HepG2 (cell line): ENCODE measurements around the gene P2RY6. TPM values are rescaled to one million over a fixed set of nuclear protein-coding genes. Genes with fewer than 3 reads are reported as not detected.

Experiments used
- CEBPB ChIP-seq: IDR thresholded peaks from 2 replicates; pipeline ENCODE4 v1.6.1; 2011; ENCODE audit warnings: low read depth, low read length, improper control_type of control experiment, borderline replicate concordance
- GLMP ChIP-seq: sonication (generic); formaldehyde crosslinking; IDR thresholded peaks from 2 replicates; pipeline ENCODE4 v1.9.0; 2021; ENCODE audit warnings: missing genetic modification reagents, mild to moderate bottlenecking, borderline replicate concordance
- NONO ChIP-seq, 2 experiments: fragments of 450-650 bp in 1 of 2; sonication (generic) in 1 of 2; formaldehyde crosslinking in 1 of 2; IDR thresholded peaks in 1 of 2; conservative IDR thresholded peaks in 1 of 2; 2 replicates each; pipeline versions ENCODE4 v1.6.1 to v1.8.0; 2017 to 2022; ENCODE audit warnings: mild to moderate bottlenecking in 1 of 2, missing genetic modification reagents in 1 of 2, moderate library complexity in 1 of 2
- RAD21 ChIP-seq: fragments of 450-650 bp; formaldehyde crosslinking; IDR thresholded peaks from 2 replicates; pipeline ENCODE4 v1.5.0; 2020; ENCODE audit warnings: mild to moderate bottlenecking
- SMARCE1 ChIP-seq: fragments of 450-650 bp; IDR thresholded peaks from 2 replicates; pipeline ENCODE4 v1.6.1; 2017; ENCODE audit warnings: borderline replicate concordance
- SYNCRIP ChIP-seq: fragments of 200-400 bp; formaldehyde crosslinking; IDR thresholded peaks from 2 replicates; pipeline ENCODE4 v1.6.1; 2018; ENCODE audit warnings: mild to moderate bottlenecking, low read depth, low read length; ENCODE audit not compliant: insufficient read depth
- YY1 ChIP-seq: IDR thresholded peaks from 2 replicates; pipeline ENCODE4 v1.6.1; 2011; ENCODE audit warnings: low read length, low read depth, moderate library complexity, mild to moderate bottlenecking; ENCODE audit not compliant: insufficient read depth, insufficient replicate concordance
- ZNF747 ChIP-seq: sonication (generic); formaldehyde crosslinking; IDR thresholded peaks from 2 replicates; pipeline ENCODE4 v1.8.1; 2023; ENCODE audit warnings: missing genetic modification reagents, mild to moderate bottlenecking, borderline replicate concordance
- polyA plus RNA-seq, 8 experiments: library from polyadenylated mRNA; depleted of rRNA in 3 of 8; stranded (reverse) in 7 of 8; unstranded in 1 of 8; fragments of >200 nt; fragmentation: Illumina TruSeq in 4 of 8; extraction: Trizol in 4 of 8; gene quantifications; 2 replicates each; pipeline versions ENCODE4 v1.2.1 to v1.2.3, GENCODE V29; 2011 to 2016; ENCODE audit warnings: low read depth in 4 of 8, missing spikeins in 1 of 8, mixed read lengths in 1 of 8; ENCODE audit not compliant: insufficient read depth in 1 of 8
- total RNA-seq, 5 experiments: library from RNA; depleted of rRNA; stranded (reverse); fragments of >200 nt; fragmentation: Illumina TruSeq; extraction: Trizol; gene quantifications; 2 replicates each; pipeline ENCODE4 v1.2.3, GENCODE V29; 2016; ENCODE audit warnings: low read depth in 1 of 5
- TF ChIP-seq, protein P1 (sequence below): sonication (generic); formaldehyde crosslinking; IDR thresholded peaks from 2 replicates; pipeline ENCODE4 v1.5.1; 2020; ENCODE audit warnings: mild to moderate bottlenecking, missing genetic modification reagents, borderline replicate concordance
- TF ChIP-seq, protein P2 (sequence below): sonication (generic); formaldehyde crosslinking; IDR thresholded peaks from 2 replicates; pipeline ENCODE4 v1.4.0; 2020; ENCODE audit warnings: missing genetic modification reagents, mild to moderate bottlenecking, borderline replicate concordance
- TF ChIP-seq, protein P3 (sequence below): IDR thresholded peaks from 2 replicates; pipeline ENCODE4 v1.6.1; 2016; ENCODE audit warnings: missing compliant biosample characterization, missing genetic modification reagents, borderline replicate concordance
- TF ChIP-seq, protein P4 (sequence below), 2 experiments: fragments of 450-650 bp in 1 of 2; sonication (generic) in 1 of 2; formaldehyde crosslinking; IDR thresholded peaks; 2 replicates each; pipeline versions ENCODE4 v1.5.0 to v1.8.0; 2020 to 2022; ENCODE audit warnings: mild to moderate bottlenecking in 1 of 2, missing genetic modification reagents in 1 of 2
- TF ChIP-seq, protein P5 (sequence below): sonication (generic); formaldehyde crosslinking; IDR thresholded peaks from 2 replicates; pipeline ENCODE4 v1.4.0; 2020; ENCODE audit warnings: missing genetic modification reagents

Gene P2RY6
- total and polyA plus RNA-seq, 2 of the 13 experiments (the other 11 are each of a cell fraction or from before 2014, with no cell fraction given) = 0.09 to 0.29 TPM

DNA sequence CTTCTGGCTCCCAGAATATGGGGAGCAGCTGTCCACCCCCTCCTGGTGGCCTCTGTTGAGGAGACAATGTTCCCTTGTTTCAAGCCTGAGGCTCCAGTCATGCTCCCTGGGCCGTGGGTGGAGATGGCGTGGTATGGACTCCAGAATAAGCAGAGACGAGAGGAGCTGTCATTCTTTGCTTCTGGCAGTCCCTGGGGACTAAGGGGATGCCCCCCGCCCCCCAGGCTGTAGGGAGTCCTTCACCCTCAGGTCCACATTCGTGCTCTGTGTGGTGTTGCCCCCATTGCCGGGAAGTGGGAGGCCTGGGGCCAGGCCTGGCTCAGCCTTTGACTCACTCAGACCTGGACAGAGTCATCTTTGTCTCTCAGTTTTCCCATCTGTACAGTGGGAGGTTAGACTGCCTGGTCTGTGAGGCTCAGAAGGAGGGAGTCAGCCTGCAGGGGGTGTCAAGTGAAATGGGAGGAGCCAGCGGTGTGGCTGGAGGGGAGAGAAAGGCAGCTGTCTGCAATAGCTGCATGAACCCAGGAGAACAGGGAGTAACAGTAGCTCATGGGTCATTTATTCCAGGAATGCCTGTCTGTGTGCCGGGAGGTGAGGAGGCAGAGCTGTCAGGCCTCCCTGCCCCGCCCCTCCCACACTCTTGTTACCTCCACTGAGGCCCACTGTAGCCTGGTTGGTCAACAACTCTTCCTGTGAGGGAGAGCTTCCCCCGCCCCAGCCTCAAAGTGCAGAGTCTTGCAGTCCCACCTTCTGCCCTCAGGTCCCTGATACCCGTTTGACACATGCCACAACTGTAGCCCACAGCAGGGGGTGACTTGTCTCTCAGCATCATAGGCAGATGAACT, 42.2 kb downstream of the P2RY6 start (continued):
- TF ChIP-seq, protein P1, sequence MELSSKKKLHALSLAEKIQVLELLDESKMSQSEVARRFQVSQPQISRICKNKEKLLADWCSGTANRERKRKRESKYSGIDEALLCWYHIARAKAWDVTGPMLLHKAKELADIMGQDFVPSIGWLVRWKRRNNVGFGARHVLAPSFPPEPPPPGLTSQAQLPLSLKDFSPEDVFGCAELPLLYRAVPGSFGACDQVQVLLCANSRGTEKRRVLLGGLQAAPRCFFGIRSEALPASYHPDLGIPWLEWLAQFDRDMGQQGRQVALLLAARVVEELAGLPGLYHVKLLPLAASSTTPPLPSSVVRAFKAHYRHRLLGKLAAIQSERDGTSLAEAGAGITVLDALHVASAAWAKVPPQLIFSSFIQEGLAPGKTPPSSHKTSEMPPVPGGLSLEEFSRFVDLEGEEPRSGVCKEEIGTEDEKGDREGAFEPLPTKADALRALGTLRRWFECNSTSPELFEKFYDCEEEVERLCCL (CRISPR knock-in tag) = no peak
- TF ChIP-seq, protein P2, sequence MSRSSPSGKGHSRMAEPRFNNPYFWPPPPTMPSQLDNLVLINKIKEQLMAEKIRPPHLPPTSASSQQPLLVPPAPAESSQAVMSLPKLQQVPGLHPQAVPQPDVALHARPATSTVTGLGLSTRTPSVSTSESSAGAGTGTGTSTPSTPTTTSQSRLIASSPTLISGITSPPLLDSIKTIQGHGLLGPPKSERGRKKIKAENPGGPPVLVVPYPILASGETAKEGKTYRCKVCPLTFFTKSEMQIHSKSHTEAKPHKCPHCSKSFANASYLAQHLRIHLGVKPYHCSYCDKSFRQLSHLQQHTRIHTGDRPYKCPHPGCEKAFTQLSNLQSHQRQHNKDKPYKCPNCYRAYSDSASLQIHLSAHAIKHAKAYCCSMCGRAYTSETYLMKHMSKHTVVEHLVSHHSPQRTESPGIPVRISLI (CRISPR knock-in tag) = no peak
- TF ChIP-seq, protein P3, sequence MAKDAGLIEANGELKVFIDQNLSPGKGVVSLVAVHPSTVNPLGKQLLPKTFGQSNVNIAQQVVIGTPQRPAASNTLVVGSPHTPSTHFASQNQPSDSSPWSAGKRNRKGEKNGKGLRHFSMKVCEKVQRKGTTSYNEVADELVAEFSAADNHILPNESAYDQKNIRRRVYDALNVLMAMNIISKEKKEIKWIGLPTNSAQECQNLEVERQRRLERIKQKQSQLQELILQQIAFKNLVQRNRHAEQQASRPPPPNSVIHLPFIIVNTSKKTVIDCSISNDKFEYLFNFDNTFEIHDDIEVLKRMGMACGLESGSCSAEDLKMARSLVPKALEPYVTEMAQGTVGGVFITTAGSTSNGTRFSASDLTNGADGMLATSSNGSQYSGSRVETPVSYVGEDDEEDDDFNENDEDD (CRISPR knock-in tag) = peak; percentile 48; the same call in 1 of the 2 replicates
- TF ChIP-seq NONO (IDR thresholded peaks at IDR 0.05) (no peak), NONO (CRISPR knock-in tag; conservative IDR thresholded peaks at IDR 0.05) (peak; percentile 74; the same call in 1 of the 2 replicates), CEBPB (no peak), SYNCRIP (no peak), YY1 (no peak), GLMP (CRISPR knock-in tag) (no peak), ZNF747 (CRISPR knock-in tag) (peak; percentile 59; the same call in 1 of the 2 replicates), SMARCE1 (no peak), RAD21 (CRISPR knock-in tag) (no peak; the same call in none of the 2 replicates)
- TF ChIP-seq, protein P4, sequence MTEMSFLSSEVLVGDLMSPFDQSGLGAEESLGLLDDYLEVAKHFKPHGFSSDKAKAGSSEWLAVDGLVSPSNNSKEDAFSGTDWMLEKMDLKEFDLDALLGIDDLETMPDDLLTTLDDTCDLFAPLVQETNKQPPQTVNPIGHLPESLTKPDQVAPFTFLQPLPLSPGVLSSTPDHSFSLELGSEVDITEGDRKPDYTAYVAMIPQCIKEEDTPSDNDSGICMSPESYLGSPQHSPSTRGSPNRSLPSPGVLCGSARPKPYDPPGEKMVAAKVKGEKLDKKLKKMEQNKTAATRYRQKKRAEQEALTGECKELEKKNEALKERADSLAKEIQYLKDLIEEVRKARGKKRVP (CRISPR knock-in tag; IDR thresholded peaks at IDR 0.05) = no peak
- TF ChIP-seq, protein P5, sequence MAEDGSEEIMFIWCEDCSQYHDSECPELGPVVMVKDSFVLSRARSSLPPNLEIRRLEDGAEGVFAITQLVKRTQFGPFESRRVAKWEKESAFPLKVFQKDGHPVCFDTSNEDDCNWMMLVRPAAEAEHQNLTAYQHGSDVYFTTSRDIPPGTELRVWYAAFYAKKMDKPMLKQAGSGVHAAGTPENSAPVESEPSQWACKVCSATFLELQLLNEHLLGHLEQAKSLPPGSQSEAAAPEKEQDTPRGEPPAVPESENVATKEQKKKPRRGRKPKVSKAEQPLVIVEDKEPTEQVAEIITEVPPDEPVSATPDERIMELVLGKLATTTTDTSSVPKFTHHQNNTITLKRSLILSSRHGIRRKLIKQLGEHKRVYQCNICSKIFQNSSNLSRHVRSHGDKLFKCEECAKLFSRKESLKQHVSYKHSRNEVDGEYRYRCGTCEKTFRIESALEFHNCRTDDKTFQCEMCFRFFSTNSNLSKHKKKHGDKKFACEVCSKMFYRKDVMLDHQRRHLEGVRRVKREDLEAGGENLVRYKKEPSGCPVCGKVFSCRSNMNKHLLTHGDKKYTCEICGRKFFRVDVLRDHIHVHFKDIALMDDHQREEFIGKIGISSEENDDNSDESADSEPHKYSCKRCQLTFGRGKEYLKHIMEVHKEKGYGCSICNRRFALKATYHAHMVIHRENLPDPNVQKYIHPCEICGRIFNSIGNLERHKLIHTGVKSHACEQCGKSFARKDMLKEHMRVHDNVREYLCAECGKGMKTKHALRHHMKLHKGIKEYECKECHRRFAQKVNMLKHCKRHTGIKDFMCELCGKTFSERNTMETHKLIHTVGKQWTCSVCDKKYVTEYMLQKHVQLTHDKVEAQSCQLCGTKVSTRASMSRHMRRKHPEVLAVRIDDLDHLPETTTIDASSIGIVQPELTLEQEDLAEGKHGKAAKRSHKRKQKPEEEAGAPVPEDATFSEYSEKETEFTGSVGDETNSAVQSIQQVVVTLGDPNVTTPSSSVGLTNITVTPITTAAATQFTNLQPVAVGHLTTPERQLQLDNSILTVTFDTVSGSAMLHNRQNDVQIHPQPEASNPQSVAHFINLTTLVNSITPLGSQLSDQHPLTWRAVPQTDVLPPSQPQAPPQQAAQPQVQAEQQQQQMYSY (CRISPR knock-in tag) = no peak
